AG10803 (cell line): ENCODE results near the gene ANKRD12.

ENCODE experiments used
- DNase-seq: peaks from one replicate; pipeline ENCODE4 v3.0.0; 2010; ENCODE audit warnings: low read depth
- H3K4me3 ChIP-seq: 2 replicates; pipeline ENCODE4 v1.5.1; 2011; ENCODE audit warnings: mild to moderate bottlenecking, low read length, control low read depth
- TF ChIP-seq, protein P1 (sequence below): conservative IDR thresholded peaks from 2 replicates; pipeline ENCODE4 v1.5.1; 2011; ENCODE audit warnings: mild to moderate bottlenecking, low read length, control low read depth, inconsistent platforms

The ANKRD12 gene

DNA sequence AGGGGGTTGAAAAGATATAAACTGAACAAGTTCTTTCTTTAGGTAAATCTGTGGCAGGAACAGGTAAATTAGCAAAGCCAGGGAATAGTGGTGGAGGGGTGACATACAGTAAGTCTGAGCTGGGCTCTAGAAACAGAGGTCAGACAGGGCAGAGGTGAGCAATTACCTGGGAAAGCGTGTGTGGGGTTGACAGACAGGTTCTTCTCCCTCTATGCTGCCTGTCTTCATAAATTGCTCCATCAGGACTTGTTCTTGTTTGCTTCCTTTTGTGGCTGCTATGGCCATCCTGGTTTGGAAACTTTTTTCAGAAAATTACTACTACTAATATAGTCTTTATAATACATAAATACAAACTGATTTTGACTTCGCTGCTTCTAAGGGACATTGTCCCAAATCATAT is 3.4 kb upstream of the ANKRD12 start:
- no peak for DNase-seq
- TF ChIP-seq, protein P1, sequence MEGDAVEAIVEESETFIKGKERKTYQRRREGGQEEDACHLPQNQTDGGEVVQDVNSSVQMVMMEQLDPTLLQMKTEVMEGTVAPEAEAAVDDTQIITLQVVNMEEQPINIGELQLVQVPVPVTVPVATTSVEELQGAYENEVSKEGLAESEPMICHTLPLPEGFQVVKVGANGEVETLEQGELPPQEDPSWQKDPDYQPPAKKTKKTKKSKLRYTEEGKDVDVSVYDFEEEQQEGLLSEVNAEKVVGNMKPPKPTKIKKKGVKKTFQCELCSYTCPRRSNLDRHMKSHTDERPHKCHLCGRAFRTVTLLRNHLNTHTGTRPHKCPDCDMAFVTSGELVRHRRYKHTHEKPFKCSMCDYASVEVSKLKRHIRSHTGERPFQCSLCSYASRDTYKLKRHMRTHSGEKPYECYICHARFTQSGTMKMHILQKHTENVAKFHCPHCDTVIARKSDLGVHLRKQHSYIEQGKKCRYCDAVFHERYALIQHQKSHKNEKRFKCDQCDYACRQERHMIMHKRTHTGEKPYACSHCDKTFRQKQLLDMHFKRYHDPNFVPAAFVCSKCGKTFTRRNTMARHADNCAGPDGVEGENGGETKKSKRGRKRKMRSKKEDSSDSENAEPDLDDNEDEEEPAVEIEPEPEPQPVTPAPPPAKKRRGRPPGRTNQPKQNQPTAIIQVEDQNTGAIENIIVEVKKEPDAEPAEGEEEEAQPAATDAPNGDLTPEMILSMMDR: no peak
- no peak overlapping the region for H3K4me3 ChIP-seq

DNA sequence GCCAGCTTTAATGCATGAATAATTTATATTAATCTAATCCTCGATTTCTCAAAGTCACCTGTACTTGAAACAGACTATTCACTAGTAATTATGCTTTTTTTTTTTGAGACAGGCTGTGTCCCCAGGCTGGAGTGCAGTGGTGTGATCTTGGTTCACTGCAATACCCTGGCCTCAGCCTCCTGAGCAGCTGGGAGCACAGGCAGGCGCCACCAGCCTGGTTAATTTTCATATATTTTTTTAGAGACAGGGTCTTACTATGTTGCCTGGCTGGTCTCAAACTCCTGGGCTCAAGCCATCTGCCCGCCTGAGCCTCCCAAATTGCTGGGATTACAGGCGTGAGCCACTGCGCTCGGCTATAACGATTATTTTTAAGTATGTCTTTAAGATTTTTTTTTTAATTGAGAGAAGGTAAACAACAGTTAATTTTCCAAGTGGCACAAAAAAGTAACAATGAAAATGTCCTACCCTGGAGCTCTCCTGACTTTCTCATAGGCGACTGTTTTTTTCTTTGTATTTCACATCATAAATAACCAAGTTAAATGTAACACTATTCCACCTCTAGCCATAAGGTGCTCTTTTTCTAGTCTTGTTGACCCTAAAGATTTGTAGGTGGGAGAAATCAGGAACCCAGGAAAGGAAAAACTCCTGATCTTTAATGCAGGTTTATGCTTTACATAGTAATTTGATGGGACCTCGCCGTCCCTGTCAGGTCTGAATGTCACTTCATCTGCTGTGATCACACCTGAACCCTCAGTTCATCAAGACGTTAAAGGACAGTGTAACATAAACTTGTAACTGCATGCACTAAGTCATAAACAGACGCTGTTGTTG is 1.3 kb upstream of the ANKRD12 start:
- H3K4me3 ChIP-seq: peak overlapping the region; percentile 72
- TF ChIP-seq, protein P1: no peak
- DNase-seq: no peak

DNA sequence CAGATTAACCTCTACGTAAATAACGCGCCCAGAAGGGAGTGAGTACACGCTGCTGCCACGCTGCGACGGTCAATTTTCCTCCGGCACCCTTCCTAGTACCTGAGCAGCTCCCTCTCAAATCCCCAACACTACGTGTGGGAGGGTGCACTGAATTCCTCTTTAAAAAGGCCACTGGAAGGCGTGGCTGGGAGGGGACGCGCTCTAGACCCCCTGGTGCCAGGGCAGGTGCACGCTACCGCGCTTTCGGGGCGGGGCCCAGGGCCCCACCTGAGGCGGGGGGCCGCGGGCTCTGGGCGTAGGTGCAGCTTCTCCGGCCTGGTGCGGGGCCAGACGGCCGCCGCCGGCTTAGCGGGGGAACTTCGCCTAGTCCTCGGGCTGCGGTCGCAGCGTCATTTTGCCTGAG is 668 bp upstream of the ANKRD12 start:
- TF ChIP-seq, protein P1: no peak
- no peak for DNase-seq
- peak overlapping the region; percentile 72 for H3K4me3 ChIP-seq

DNA sequence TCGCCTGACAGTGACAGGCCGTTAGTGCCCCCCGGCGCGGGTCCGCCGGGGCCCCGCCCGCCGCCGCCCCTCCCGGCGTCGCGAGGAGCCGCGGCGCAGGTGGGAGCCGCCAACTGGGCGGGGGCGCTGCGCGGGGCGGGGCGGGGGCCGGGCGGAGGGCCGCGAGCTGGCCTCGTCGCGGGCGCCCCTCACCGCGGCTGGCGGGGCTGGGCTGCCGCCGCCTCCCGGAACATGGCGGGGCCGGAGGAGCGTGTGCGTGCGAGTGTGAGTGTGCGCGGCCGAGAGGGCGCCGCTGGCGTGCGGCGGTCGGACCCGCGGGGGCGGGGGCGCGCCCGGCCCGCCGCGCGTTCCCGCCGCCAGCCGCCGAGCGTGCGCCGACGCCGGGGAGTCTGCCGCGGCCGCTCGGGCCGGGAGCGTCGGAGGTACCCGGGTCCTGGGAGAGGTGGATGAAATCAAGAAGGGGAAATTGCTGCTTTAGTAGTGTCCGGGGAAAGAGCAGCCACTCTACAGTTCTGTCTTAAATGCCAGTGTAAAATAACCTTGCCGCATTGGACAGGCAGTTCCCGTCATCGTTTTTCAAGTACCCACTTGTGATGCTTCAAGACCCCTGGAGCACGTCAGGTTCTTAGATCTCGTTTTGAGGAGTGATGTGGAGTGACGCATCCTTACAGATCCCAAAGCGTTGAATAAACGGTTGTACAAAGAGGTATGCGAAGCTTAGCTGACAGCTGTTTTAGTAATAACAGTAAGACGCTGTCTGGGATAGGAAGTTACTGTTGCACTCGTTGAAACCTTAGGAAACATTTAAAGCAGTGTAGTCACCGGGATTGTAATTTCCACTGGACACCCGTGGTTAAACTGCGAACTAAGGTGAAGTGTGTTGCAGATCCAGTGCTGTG is 836 bp downstream of the ANKRD12 start:
- H3K4me3 ChIP-seq: peak overlapping the region; percentile 91
- TF ChIP-seq, protein P1: no peak
- DNase-seq: peak; percentile 77

DNA sequence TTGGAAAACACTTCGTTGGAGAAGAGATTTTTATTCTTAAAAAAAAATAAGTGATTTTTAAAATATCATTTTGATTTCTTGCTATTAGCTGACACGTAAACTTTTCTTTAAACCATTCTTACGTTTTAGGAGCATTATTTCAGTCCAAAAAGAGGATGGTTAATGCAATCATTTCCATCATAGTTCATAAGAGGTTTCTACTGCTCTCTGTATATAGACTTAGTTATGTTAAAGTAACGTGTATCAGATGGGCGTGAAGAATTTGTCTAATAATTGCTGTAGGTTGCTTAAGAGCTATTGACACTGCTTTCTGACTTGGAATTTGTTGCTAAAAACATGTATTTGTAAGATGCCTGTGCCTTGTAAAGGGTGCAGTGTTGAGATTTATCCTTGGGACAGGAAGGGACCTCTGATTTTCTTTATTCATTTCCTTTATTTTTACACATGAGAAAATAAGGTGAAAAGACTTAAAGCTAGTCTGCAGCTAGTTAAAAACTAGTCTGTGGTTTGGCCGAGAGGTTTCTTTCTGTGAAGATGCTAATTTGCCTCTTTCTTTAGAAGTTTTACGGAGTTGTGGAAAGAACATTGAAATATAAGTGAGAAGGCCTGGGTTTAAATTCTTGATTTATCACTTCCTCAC is 2.9 kb downstream of the ANKRD12 start:
- peak overlapping the region; percentile 91 for H3K4me3 ChIP-seq

DNA sequence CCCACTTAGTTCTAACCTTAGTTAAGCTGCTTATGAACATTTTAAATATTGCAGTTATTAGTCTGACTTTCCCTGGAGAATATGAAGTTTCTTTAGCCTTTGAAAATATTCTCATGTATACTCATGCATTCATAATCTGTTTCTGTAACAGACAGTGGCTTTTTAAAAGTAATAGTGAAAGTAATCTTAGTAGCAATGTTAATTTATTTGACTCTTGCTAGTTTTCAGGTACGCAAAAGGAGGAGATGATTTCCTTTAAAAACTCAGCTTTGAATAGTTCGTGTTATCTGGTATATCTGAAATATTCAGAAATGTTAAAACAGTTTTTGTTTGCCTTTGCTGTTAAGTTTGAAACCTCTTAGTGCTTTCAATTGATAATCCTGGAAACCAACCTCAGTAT is 3.8 kb downstream of the ANKRD12 start:
- H3K4me3 ChIP-seq: peak overlapping the region; percentile 91
- TF ChIP-seq, protein P1: no peak
- DNase-seq: no peak

More for the DNA sequence above, 2.9 kb downstream of the ANKRD12 start:
- TF ChIP-seq, protein P1: no peak
- peak; percentile 6 for DNase-seq
